HG03025 (cell line): ENCODE measurements around the gene ESPN.
"Not testable (repeated sequence)": the region's sequence is repeated elsewhere in the genome, so short reads cannot be mapped to it uniquely, and the experiment has no call there.

ENCODE experiments used
- ATAC-seq: cut with Tn5 transposase; IDR thresholded peaks from one replicate; pipeline ENCODE4 v1.9.1; 2021; ENCODE audit warnings: mild to moderate bottlenecking, moderate library complexity; ENCODE audit not compliant: unreplicated experiment, low FRiP score

Gene ESPN

GRCh38 chr1:6477039-6477820 lies 52.7 kb downstream of the ESPN start:
- ATAC-seq = no peak

GRCh38 chr1:6481820-6482219 lies 57.2 kb downstream of the ESPN start:
- no peak for ATAC-seq

GRCh38 chr1:6483017-6483760 lies 58.6 kb downstream of the ESPN start:
- no peak for ATAC-seq

DNA sequence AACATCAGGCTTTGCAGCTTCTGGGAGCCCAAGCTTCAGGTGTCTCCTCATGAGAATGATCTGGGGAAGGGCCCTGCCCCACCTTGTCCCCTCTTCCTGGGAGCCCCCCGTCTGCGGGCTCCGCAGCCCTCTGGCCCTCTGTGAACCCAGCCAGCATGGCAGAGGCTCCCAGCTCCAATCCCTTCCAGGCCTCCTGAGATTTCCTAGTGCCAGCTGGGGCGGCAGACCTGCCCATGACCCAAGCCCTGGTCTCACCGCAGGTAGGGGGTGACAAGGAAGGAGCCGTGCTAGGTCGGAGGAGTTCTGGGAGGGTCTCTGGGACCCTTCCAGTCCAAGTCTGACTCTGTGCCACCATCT lies 59.2 kb downstream of the ESPN start:
- ATAC-seq = no peak

DNA sequence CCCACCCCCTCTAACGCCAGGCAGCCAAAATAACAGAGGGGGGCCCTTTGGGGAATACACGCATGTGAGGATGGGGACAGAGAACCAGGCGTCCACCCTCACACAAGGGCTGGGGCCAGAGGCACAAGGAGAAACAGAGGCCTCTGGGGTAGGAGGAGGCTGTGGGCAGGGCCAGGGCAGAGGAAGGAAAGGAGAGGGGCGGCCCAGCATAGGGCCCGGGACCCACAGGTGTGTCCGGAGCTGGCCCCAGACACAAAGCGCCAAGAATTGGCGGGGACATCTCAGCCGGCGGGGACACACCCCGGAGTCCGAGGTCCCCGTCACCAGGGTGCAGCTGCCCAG lies 60.2 kb downstream of the ESPN start:
- ATAC-seq = no peak

- ATAC-seq = no peak
Observed at GRCh38 chr1:6485168-6486101, 60.9 kb downstream of the ESPN start.

DNA sequence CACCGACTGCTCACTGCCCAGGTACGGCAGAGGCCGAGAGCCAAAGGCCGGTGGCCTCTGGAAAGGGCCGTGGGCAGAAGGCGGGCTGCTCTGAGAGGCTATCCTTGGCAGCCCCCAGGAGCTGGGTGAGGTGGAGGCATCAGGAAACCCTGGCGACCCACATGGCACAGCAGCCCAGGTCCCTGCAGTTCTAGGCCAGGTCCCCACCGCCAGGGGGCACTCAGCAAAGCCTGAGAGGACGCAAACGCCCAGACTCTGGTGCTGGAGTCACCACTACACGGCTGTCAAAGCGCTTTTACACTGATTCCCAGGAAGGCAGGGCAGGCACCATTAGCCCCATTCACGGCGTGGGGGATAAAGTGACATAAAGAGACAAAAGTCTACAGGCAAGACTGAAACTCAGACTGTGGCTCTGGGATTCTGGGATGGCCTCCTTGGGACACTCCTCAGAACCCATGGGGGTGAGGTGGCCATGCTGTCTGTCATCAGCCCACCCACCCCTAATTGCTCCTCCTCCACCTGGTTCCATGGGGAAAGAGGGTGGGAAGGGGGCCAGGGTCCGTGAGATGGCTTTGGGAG lies 61.9 kb downstream of the ESPN start:
- ATAC-seq = no peak

GRCh38 chr1:6487804-6488484 lies 63.4 kb downstream of the ESPN start:
- ATAC-seq = no peak

DNA sequence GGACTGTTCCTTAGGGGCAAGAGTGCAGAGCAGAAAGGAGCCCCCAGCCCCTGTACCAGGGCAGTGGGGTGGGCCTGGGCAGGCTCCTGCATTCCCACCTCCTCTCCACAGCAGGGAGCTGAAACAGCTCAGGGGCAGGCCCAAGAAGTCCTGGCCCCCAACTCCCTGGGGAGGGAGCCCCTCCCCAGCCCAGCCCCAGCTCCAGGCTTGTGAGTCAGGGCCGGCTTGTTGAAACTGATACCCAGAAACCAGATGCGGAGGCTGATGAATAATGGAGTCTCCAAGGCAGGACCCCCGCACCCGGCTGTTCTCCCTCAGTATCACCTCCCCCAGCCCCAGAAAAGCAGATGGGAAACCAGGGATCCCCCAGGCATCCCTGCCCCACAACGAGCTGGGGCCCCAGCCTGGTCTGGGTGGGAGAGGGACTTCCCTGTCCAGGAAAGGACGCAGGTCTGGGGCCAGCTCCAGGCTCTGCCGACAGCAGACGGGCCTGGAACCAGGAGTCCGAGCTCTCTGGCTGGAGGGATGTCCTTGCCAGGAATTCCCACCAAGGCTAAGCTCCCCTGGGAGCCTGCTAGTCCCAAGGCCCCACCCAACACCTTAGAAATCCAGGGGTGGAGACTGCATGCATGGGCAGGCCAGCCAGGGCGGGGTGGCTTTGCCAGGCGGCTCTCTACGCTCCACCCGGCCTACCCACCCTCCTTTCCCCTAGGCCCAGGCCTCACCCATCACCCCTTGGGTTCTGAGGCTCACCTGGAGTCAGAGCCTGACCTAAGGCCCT lies 64.2 kb downstream of the ESPN start:
- no peak for ATAC-seq

- ATAC-seq = no peak
Observed at GRCh38 chr1:6489383-6489765, 64.8 kb downstream of the ESPN start.

DNA sequence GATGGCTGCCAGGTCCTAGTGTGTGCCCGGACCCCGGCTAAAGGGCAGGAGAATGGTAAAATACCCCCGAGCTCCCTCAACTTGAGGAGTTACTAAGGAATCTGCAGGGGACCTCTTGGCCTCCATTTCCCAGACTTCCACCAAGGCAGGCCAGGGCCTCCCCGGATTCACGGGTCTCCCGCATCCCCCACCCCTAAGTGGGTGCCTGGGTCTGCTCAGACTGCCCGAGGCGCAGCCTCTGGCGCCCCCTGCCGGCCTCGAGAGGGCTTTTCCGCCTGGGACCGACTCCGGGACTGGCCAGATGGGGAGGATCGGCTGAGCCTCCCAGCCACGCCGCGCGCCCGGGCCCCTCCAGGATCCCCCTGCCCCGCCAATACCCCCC lies 65.2 kb downstream of the ESPN start:
- no peak for ATAC-seq

DNA sequence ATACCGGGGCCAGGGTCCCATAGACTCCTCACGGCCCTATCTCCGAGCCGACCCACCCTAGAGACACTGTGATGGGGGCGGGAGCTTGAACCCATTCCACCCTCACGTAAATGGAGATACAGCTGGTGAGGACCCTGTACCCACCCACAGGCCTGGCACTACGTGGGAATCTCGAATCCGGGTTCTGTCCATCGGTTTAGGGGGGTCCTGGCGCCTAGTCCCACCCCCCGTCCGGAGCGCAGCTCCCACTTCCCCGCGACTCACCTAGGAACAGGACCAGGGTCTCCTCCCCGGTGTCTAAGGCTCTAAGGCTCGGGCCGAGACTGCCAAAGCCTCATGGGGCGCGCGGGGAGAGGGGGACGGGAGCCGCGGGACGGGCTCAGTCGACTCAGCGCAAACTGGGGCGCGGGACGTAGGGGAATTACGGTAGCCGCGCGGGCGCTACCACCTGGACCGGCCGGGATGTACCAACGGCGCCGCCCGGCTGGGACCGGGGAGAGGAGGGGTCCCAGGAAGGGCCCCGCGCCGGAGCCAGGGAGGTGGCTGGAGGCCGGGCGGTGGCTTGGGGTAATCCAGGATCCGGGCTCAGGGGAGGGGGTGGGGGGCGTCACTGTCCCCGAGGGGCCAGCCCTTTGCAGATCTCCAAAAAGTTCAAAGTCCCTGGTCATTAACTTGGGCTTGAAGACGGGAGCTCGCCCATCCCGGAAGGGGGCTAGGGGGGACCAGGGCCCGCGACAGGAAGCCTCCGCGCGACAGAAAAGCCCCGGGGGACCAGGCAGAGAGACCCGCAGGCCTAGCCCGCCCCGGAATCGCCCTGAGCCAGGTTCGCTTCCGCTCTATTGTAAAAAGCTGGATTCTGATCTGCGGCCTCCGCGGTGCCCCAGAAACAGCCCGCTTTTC lies 65.9 kb downstream of the ESPN start:
- ATAC-seq = no peak

- ATAC-seq = no peak
Observed at GRCh38 chr1:6491081-6491449, 66.5 kb downstream of the ESPN start.

DNA sequence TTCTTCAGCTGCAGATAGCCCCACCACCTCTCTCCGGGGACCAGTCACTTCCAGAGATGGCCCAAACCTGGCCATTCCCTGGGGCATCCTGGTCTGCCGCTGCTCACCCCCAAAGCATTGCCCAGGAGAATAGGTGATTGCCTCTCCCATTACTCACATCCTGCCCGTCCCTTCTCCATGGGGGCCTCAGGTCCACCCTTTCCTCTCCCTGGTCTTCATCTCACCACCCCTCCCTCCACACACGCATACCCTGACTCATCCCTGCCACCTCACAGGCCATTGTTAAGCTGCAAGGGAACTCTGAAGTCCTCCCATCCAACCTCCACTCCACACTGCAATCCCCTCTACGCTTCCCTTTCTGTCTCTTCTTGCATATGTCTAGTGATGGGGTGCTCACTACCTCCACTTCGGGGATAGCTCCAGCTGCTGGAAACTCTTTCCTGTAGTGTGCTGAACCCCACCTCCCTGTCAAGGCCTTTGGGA lies 66.9 kb downstream of the ESPN start, which contains the start of gene PLEKHG5:
Gene PLEKHG5 (minus strand): TSS at position 188 of the 483 bp plus-strand sequence. CDS start 14,096 bp downstream, outside the sequence.
- ATAC-seq = no peak

DNA sequence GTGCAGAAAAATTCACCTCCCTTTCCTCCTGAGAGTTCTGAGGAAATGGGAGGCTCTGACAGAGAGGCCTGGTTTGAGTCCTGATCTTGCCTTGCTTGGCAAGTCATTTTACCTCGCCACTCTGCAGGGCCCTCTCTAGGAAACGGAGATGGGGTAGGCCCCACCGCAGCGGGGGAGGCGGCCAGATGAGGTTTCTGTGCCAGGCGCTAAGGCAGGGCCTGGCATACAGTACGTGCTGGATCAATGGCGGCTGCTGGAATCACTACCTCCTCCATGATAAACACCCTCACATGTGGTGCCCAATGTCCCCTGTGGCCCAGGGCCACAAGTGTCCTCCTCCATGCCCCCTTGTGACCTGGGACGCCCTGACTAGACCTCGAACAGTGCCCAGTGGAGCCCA lies 67.4 kb downstream of the ESPN start:
- ATAC-seq = no peak

DNA sequence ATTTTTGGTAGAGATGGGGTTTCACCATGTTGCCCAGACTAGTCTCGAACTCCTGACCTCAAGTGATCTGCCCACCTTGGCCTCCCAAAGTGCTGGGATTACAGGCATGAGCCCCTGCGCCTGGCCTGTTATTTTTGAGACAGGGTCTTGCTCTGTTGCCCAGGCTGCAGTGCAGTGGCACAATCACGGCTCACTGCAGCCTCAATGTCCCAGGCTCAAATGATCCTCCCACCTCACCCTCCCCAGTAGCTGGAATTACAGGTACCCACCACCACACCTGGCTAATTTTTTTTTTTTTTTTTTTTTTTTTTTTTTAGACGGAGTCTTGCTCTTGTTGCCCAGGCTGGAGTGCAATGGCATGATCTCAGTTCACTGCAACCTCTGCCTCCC lies 69.3 kb downstream of the ESPN start:
- ATAC-seq = not testable (repeated sequence)

DNA sequence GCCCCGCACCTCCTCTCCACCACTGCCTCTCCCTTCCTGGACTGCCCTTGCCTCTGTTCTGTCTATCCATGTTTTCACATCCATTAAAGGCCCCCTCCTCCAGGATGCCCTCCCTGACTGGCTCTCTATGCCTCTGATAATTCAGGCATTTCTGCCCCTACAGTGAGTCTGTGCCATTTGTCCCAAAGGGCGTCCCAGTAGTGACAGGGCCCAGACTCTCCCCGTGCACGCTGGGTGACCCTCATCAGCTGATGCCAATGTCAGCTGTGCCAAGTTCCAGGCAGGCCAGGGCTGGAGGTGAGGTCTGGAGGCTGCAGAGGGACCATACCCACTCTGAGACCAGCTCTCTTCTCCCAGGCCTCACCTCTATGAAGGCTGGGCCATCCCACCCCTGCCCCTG lies 70.1 kb downstream of the ESPN start:
- no peak for ATAC-seq

GRCh38 chr1:6495041-6495441 lies 70.5 kb downstream of the ESPN start:
- ATAC-seq = no peak
